ENCODE measurements around the gene FBXO5.

Gene FBXO5

GRCh38 chr6:152950240-152950639 lies 32.6 kb downstream of the FBXO5 start:
- no peak for DNase-seq (ENCODE audit: low read depth in 2 of 2)

- no peak for DNase-seq (ENCODE audit: low read depth in 2 of 2)
Measured at GRCh38 chr6:152948150-152948768, 34.6 kb downstream of the FBXO5 start.

- DNase-seq (ENCODE audit: low read depth in 2 of 2) = no peak
Measured at GRCh38 chr6:152946995-152947394, 35.8 kb downstream of the FBXO5 start.

DNA sequence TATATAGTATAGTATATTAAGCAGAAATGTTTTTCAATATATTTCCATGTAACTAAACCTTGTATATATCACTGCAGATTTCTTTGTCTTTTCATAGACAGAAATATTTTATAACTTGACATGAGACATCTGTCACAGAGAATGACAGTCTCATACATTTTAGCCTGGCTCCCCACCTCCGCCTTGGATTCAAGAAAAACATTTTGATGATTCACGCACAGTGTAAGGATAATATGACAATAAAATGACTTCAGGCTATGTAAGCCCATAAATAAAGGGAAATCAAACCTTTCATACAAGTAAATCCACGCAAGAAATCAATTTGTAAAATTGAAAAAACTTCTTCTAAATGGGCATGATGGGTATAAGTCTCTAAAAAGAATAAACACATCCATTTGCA lies 36.4 kb downstream of the FBXO5 start:
- DNase-seq (ENCODE audit: low read depth in 2 of 2) = no peak

DNA sequence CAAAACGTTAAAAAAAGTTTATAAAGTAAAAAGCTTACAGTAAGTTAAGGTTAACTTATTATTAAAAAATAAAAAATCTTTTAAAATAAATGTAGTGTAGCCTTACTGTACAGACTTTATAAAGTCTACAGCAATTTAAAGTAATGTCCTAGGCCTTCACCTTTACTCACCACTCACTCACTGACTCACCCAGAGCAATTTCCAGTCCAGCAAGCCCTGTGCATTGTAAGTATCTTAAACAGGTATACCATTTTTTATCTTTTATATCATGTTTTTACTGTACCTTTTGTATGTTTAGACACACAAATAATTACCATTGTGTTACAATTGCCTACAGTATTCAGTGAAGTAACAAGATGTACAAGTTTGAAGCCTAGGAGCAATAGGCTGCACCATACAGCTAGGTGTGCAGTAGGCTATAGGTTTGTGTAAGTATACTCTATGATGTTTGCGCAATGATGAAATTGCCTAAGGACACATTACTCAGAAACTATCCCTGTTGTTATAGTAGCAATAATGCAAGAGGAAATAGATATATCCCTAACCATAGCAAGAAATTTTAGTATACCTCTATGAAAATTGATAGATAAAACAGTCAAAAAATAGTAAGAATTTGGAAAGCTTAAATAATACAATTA lies 39.5 kb downstream of the FBXO5 start:
- no peak for DNase-seq (ENCODE audit: low read depth in 2 of 2)

DNA sequence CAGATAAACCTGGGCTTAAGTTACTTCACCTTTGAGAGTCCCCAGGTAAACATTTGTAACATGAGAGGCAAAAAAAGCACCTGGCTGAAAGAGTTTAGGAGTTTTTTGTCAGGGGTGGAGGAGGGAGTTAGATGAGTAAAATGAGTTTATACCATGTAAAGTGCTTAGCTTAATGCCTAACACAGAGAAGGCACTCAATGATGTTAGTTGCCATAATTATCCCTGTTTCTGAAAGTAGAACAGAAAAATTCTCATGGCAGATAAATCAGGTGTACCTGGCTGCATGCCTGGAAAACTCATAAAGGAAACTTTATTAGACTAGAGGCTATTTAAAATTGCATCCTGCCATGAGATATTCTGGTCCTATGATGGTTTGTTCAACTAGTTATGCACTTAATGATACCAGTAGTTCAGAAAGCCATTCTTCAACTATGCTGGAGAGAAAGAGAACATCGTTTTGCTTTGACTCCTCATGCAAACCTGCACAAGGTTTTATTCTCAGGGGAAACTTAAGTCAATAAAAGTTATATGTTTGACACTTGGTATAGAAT lies 40.4 kb downstream of the FBXO5 start:
- no peak for DNase-seq (ENCODE audit: low read depth in 2 of 2)

- no peak for DNase-seq (ENCODE audit: low read depth in 2 of 2)
Measured at GRCh38 chr6:152941746-152942145, 41.1 kb downstream of the FBXO5 start.

DNA sequence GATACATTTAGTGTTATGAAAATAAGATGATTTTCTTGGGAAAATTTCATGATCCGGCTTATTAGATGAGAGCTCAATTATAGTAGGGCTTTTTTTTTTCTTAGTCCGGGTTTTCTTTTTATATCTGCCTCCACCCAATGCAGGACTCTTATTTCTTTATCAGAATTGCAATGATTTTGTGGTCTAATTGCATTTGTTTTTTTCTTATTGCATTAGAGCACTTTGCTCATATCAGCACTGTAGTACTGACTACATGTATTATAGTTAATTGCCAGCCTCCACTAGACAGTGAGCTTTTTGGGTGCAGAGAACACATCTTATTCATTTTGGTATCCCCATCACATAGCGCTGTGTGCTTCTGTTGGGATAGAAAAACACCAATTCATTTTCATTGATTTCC lies 50.0 kb downstream of the FBXO5 start:
- no peak for DNase-seq (ENCODE audit: low read depth in 2 of 2)

GRCh38 chr6:152922706-152923105 lies 60.1 kb downstream of the FBXO5 start:
- no peak for DNase-seq (ENCODE audit: low read depth in 2 of 2)
